Esophagus muscularis mucosa (tissue), 4 donors: ENCODE results near the gene ASTN2. TPM values are rescaled to one million over a fixed set of nuclear protein-coding genes. Genes with fewer than 3 reads are reported as not detected.
"Not testable (repeated sequence)": the region's sequence is repeated elsewhere in the genome, so short reads cannot be mapped to it uniquely, and the experiment has no call there.

ENCODE experiments used
- DNase-seq: peaks from one replicate; pipeline ENCODE4 v3.0.0-alpha.2; 2017; ENCODE audit errors: extremely low spot score
- H3K27ac ChIP-seq, 4 donors: fragments of 200-600 bp; sonication (generic); replicated peaks in 1 of 4; 1 replicate in 3 of 4; 2 replicates in 1 of 4; pipeline ENCODE4 v1.5.1; 2016 to 2019; ENCODE audit warnings: mild to moderate bottlenecking in 1 of 4
- H3K27me3 ChIP-seq, 4 donors: fragments of 200-600 bp; sonication (generic); one replicate each; pipeline versions ENCODE4 v1.5.1 to v1.6.0; 2016 to 2019
- H3K36me3 ChIP-seq, 4 donors: fragments of 200-600 bp; sonication (generic); one replicate each; pipeline ENCODE4 v1.5.1; 2016 to 2019
- H3K4me1 ChIP-seq, 4 donors: fragments of 200-600 bp; sonication (generic); one replicate each; pipeline ENCODE4 v1.5.1; 2016 to 2019
- H3K4me3 ChIP-seq, 4 donors: fragments of 200-600 bp; sonication (generic); 1 replicate in 2 of 4; 2 replicates in 2 of 4; pipeline ENCODE4 v1.5.1; 2016 to 2019; ENCODE audit warnings: mild to moderate bottlenecking in 4 of 4, moderate library complexity in 1 of 4
- H3K9me3 ChIP-seq, 4 donors: fragments of 200-600 bp; sonication (generic); 1 replicate in 3 of 4; 2 replicates in 1 of 4; pipeline ENCODE4 v1.5.1; 2016 to 2019
- EP300 ChIP-seq: sonication (generic); formaldehyde crosslinking; IDR thresholded peaks from one replicate; pipeline ENCODE4 v1.6.1; 2017; ENCODE audit warnings: antibody characterized with exemption
- POLR2A ChIP-seq: fragments of 450-650 bp; IDR thresholded peaks from one replicate; pipeline ENCODE4 v1.6.1; 2017; ENCODE audit warnings: antibody characterized with exemption, moderate library complexity, mild to moderate bottlenecking, low read depth
- POLR2AphosphoS5 ChIP-seq, 2 donors: sonication (generic); formaldehyde crosslinking; IDR thresholded peaks; one replicate each; pipeline ENCODE4 v1.6.1; 2017; ENCODE audit warnings: antibody characterized with exemption in 2 of 2
- WGBS: methylation state at CpG from one replicate; pipeline ENCODE4 v1.1.5; 2018; 5-methylcytosine and 5-hydroxymethylcytosine counted together
- intact Hi-C: fragments of 100-400 bp; cut with DNase I; formaldehyde crosslinking; loops from one replicate; pipeline ENCODE4 v1.15.1; 2023
- total RNA-seq, 4 donors: library from RNA; depleted of rRNA; stranded (reverse); fragments of >200 nt; gene quantifications; one replicate each; pipeline versions ENCODE4 v1.1.0 to v1.2.1, GENCODE V29; 2016
- TF ChIP-seq, protein P1 (sequence below), 3 experiments: fragments of 200-600 bp in 2 of 3; fragments of 450-650 bp in 1 of 3; sonication (generic) in 2 of 3; IDR thresholded peaks; one replicate each; pipeline ENCODE4 v1.5.1; 2017 to 2019; ENCODE audit warnings: antibody characterized with exemption in 3 of 3, mild to moderate bottlenecking in 2 of 3, moderate library complexity in 1 of 3

Gene ASTN2
- total RNA-seq, 4 donors from 2014 or later: 4.2 to 6.9 (median 5.5) TPM

DNA sequence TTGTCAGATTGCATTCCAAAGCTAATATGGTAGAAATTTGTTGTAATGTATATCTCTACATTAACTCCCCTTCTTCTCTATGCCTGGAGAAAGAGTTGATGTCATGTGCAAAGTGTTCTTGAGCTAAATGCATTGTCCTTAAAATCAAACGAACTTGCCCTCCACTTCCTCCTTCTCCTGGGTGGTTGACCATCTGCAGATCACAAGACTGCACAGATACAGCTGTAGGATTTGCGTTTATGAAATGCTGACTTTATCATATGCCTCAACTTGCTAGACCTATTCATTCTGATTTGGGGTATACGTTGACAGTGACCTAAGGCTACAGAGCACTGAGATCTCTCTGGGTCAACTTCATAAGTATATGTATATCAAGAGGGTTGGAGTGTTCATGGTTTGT lies 719.4 kb downstream of the ASTN2 start:
- Histone ChIP-seq H3K27ac (no peak overlapping the region), H3K4me1 (peaks cover 29 to 64% (median 57%) of the 10 kb centered on the region in 4 donors), H3K27me3 (no peaks in the 10 kb centered on the region), H3K4me3 (no peak overlapping the region), H3K36me3 (peaks cover 20 to 33% (median 30%) of the 10 kb centered on the region in 4 donors), H3K9me3 (no peaks in the 10 kb centered on the region)
- no peak for TF ChIP-seq POLR2AphosphoS5 (IDR thresholded peaks at IDR 0.05)
- TF ChIP-seq, protein P1, sequence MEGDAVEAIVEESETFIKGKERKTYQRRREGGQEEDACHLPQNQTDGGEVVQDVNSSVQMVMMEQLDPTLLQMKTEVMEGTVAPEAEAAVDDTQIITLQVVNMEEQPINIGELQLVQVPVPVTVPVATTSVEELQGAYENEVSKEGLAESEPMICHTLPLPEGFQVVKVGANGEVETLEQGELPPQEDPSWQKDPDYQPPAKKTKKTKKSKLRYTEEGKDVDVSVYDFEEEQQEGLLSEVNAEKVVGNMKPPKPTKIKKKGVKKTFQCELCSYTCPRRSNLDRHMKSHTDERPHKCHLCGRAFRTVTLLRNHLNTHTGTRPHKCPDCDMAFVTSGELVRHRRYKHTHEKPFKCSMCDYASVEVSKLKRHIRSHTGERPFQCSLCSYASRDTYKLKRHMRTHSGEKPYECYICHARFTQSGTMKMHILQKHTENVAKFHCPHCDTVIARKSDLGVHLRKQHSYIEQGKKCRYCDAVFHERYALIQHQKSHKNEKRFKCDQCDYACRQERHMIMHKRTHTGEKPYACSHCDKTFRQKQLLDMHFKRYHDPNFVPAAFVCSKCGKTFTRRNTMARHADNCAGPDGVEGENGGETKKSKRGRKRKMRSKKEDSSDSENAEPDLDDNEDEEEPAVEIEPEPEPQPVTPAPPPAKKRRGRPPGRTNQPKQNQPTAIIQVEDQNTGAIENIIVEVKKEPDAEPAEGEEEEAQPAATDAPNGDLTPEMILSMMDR (IDR thresholded peaks at IDR 0.05): no peak
- TF ChIP-seq EP300: no peak
- no peak for TF ChIP-seq POLR2A
- no peak for DNase-seq
- intact Hi-C loops: no loop called here
- WGBS: 54% methylated on average over 3 of the region's 3 CpGs

DNA sequence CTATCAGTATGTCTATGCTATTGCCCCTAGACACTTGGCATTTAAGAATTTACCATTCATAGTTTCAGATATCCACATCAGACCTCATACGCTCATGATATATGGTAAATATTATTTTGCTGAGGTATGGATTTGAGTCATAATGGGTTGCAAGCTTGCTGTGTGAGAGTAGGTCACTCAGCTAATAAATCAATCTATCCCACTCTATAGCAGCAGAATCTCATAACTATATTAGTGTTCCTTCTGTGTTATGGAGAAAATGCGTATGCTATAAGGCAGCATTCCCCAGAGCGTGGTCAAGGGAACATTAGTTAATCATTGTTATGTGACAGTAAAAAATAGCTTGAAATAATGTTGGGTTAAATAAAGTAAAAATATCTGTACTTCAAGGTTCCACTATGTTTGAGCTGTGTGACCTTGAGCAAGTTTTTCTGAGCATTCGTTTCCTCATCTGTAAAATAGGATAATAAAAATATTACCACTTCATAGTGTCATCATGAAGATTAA lies 720.0 kb downstream of the ASTN2 start:
- no peak overlapping the region for H3K4me3 ChIP-seq
- peaks cover 20 to 27% (median 24%) of the 10 kb centered on the region in 4 donors for H3K36me3 ChIP-seq
- no peaks in the 10 kb centered on the region for H3K9me3 ChIP-seq
- WGBS: 78% methylated on average over 4 of the region's 4 CpGs
- intact Hi-C loops: no loop called here
- H3K4me1 ChIP-seq: peaks cover 29 to 70% (median 63%) of the 10 kb centered on the region in 4 donors
- no peak for DNase-seq
- TF ChIP-seq POLR2A (no peak), EP300 (no peak), POLR2AphosphoS5 (IDR thresholded peaks at IDR 0.05) (no peak)
- TF ChIP-seq, protein P1 (IDR thresholded peaks at IDR 0.05): no peak
- no peak overlapping the region for H3K27ac ChIP-seq
- no peaks in the 10 kb centered on the region for H3K27me3 ChIP-seq

DNA sequence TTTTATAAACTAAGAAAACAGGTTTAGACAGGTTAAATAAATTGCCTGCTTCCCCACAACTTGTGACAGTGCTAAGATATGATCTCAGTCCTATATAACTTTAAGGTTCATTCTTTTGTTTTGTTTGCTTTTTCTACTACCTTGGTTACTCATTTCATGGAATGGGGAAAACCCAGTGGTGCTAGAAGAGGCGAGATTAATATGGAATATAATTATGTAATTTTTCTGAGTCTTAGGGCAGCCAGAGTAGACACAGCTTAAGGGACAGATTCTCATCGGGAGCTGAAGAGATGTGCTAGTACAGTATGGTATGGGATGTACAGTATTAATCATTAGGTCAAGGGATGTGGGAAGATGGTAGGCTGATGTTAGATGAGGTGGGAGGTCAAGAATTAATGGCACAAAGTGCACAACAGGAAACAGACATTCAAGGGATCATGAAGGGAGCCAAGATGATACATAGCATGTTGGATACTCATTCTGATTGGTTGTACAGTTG lies 721.6 kb downstream of the ASTN2 start:
- Histone ChIP-seq H3K36me3 (peaks cover 7 to 11% (median 8%) of the 10 kb centered on the region in 4 donors), H3K4me1 (peaks cover 37 to 85% (median 78%) of the 10 kb centered on the region in 4 donors), H3K9me3 (no peaks in the 10 kb centered on the region), H3K27ac (no peak overlapping the region), H3K27me3 (no peaks in the 10 kb centered on the region), H3K4me3 (no peak overlapping the region)
- intact Hi-C loops: no loop called here
- TF ChIP-seq POLR2A: no peak
- no peak for TF ChIP-seq EP300
- TF ChIP-seq, protein P1 (IDR thresholded peaks at IDR 0.05): no peak
- no peak for TF ChIP-seq POLR2AphosphoS5 (IDR thresholded peaks at IDR 0.05)
- 37% methylated on average over 2 of the region's 2 CpGs for WGBS
- no peak for DNase-seq

DNA sequence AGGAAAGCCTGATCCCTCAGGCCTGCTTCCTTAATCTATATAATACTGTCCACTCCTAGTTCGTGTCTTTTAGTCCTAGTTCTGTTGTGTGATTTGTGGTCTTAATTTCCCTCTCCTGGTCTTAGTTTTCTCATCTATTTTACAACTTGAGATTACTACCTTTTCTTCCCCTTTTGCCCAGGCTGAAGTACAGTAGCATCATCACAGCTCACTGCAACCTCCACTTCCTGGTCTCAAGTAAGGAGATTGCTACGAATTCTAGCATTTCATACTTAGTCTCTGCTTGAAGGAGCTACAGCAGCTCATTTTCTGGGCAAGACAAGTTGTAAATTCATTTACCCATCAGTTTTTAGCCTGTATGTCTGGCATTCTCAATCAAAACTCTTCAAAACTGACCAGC lies 722.2 kb downstream of the ASTN2 start:
- Histone ChIP-seq H3K9me3 (no peaks in the 10 kb centered on the region), H3K27ac (no peak overlapping the region), H3K4me3 (no peak overlapping the region), H3K36me3 (peaks cover under 1 to 5% (median 2%) of the 10 kb centered on the region in 4 donors), H3K27me3 (no peaks in the 10 kb centered on the region), H3K4me1 (peaks cover 42 to 89% (median 82%) of the 10 kb centered on the region in 4 donors)
- 41% methylated on average over 2 of the region's 2 CpGs for WGBS
- intact Hi-C loops: no loop called here
- TF ChIP-seq POLR2AphosphoS5 (IDR thresholded peaks at IDR 0.05): no peak
- no peak for TF ChIP-seq EP300
- no peak for TF ChIP-seq POLR2A
- TF ChIP-seq, protein P1 (IDR thresholded peaks at IDR 0.05): no peak
- no peak for DNase-seq

DNA sequence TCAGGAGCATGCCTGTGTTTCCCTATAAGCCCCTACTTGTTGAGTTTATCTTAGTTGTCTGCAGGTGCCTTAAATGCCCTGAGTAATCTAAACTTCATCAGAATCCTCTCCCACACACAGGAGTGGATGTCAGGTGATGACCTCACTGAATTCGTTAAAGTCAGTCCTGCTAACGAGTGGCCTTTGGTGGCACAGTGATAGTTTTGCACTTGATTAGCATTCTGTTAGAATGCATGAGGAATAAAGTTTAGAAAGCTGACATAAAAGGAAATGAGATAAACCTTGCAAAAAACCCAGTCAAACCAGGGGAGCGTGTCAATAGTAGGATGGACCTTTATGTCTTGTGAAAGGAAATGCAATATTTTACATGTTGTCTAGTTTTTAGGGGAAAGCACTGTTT lies 723.2 kb downstream of the ASTN2 start:
- Histone ChIP-seq H3K36me3 (no peaks in the 10 kb centered on the region), H3K9me3 (no peaks in the 10 kb centered on the region), H3K4me1 (peaks cover 44 to 83% (median 77%) of the 10 kb centered on the region in 4 donors), H3K27me3 (no peaks in the 10 kb centered on the region), H3K4me3 (no peak overlapping the region), H3K27ac (no peak overlapping the region)
- intact Hi-C loops: no loop called here
- WGBS: 81% methylated on average over 3 of the region's 3 CpGs
- no peak for DNase-seq
- TF ChIP-seq POLR2AphosphoS5 (IDR thresholded peaks at IDR 0.05) (no peak), EP300 (no peak), POLR2A (no peak)
- TF ChIP-seq, protein P1 (IDR thresholded peaks at IDR 0.05): no peak

DNA sequence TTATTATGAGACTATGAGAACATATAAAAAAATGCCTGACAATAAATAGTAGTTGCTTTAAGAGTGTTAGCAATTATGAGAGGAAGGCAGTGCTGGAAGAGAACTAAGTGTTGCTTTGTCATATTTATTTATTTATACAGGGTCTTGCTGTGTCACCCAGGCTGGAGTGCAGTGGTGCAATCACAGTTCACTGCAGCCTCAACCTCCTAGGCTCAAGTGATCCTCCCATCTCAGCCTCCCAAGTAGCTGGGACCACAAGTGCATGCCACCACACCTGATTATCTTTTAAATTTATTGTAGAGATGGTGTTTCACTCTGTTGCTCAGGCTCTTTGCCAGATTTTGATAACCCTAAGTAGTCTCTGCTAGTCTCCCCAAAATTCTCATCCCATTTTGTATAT lies 724.1 kb downstream of the ASTN2 start:
- intact Hi-C loops, H3K36me3 ChIP-seq, H3K27ac ChIP-seq, DNase-seq, H3K4me3 ChIP-seq, H3K27me3 ChIP-seq, H3K9me3 ChIP-seq: not testable (repeated sequence)
- peaks cover 48 to 87% (median 82%) of the 10 kb centered on the region in 4 donors for H3K4me1 ChIP-seq
